Omental fat pad (tissue), 4 donors: Measurements from ENCODE around the gene SPEF1. TPM values are rescaled to one million over a fixed set of nuclear protein-coding genes. Genes with fewer than 3 reads are reported as not detected.

Experiments used
- ATAC-seq: fragments of 150-250 bp; one replicate; pipeline ENCODE4 v1.9.1; 2016; ENCODE audit warnings: mild to moderate bottlenecking, moderate library complexity; ENCODE audit not compliant: low FRiP score
- DNase-seq: peaks from one replicate; pipeline ENCODE4 v3.0.0-alpha.2; 2019; ENCODE audit warnings: low spot score
- CTCF ChIP-seq, 3 donors: fragments of 450-650 bp; IDR thresholded peaks; one replicate each; pipeline ENCODE4 v1.5.1; 2016 to 2017; ENCODE audit warnings: antibody characterized with exemption in 3 of 3, mild to moderate bottlenecking in 3 of 3, moderate library complexity in 2 of 3
- total RNA-seq, 4 donors: library from RNA; depleted of rRNA; stranded (reverse); fragments of >200 nt; gene quantifications; one replicate each; pipeline ENCODE4 v1.1.0, GENCODE V29; 2016

Gene SPEF1
- total RNA-seq, 4 donors from 2014 or later, result 0.56 TPM; not detected in 3

DNA sequence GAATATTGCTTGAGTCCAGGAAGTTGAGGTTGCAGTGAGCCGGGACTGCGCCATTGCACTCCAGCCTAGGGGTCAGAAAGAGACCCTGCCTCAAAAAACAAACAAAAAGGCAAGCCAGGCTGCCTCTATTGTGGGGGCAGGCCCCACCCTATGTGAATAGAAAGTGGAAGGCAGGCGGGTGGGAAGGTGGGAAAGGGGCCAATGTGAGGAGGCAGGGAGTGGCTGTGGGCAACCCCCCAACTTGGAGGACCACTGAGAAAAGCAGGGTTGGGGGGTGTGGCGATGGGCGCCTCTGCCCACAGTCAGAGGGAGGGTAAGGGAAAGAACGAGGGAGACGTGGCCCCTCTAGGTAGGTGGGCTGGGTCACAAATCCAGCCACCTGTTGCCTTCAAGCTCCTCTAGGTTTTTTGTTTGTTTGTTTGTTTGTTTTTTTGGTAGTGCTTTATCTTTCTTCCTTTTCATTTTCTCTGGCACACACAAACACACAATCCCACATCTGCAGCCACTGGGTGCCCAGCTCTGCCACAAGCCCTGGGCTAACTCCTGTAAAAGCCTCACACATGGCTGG lies 33.8 kb upstream of the SPEF1 start:
- no peak for ATAC-seq
- TF ChIP-seq CTCF (IDR thresholded peaks at IDR 0.05), result no peak
- no peak for DNase-seq

DNA sequence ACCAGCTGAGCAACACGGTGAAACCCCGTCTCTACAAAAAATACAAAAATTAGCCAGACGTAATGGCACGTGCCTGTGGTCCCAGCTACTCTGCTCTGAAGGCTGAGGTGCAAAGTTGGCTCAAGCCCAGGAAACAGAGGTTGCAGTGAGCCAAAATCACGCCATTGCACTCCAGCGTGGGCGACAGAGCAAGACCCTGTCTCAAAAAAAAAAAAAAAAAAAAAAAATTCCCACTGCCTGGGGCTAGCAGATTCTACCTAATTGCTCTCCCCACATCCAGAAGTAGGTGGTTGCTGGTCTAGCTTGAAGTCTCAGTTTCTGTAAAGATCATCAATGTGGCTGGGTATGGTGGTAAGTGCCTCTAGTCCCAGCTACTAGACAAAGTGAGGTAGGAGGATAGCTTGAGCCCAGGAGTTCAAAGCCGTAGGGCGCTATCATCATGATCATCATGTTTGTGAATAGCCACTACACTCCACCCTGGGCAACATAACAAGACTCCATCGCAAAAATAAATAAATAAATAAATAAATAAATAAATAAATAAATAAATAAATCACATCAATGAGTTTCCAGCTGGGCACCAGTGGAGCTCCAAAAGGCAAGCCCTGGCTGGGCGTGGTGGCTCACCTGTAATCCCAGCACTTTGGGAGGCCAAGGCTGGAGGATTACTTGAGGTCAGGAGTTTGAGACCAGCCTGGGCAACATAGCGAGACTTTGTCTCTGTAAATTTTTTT lies 32.8 kb upstream of the SPEF1 start:
- no peak for TF ChIP-seq CTCF (IDR thresholded peaks at IDR 0.05)
- ATAC-seq, result no peak
- no peak for DNase-seq

DNA sequence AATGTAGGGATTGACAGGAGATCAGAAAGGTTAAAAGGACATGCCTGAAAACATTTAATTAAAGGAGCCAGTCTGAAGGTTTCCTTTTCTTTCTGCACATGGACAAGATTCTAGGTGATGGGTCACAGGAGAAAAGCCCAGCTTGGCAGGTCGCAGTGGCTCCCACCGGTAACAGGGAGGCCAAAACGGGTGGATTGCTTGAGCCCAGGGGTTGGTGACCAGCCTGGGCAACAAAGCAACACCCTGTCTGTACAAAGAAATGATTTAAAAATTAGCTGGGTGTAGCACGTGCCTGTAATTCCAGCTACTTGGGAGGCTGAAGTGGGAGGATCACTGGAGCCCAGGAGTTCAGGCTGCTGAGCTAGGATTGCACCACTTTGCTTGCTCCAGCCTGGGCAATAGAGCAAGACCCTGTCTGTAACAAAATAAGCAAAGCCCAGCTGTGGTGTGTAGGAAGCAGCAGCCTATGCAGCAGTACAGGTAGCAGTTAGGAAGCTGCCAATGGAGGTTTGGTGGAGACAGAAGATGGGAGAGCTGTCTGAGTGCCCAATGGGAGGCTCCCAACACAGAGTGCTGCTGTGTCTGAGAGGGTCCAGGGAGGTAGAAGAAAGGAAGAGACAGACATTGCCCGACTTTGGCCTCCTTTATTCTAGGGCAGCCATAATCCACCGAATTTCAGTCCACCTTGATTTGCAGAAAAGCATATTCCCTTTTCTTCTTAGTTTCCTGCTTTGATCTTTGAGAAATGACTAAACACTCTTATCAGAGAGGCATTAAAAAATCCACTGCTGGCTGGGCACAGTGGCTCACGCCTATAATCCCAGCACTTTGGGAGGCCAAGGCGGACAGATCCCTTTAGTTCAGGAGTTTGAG lies 32.0 kb upstream of the SPEF1 start:
- ATAC-seq (no peak), DNase-seq (no peak)
- no peak for TF ChIP-seq CTCF (IDR thresholded peaks at IDR 0.05)

DNA sequence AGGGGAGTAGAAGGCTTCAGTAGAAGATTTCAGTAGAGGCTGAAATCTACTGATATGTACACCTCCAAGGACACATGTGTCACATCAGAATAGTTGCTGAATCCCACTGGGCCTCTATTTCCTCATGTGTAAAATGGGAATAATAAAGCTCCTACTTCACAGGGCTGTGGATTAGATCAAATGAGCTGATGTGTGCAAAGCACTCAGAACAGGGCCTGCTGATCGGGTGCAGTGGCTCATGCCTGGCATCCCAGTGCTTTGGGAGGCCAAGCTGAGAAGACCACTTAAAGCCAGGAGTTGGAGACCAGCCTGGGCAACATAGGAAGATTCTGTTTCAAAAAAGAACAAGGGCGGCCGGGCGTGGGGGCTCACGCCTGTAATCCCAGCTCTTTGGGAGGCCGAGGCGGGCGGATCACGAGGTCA lies 31.0 kb upstream of the SPEF1 start:
- ATAC-seq, result no peak
- no peak for TF ChIP-seq CTCF (IDR thresholded peaks at IDR 0.05)

GRCh38 chr20:3811467-3812258 lies 30.4 kb upstream of the SPEF1 start:
- peak; percentile 90 for ATAC-seq

More for the DNA sequence above, 31.0 kb upstream of the SPEF1 start:
- no peak for DNase-seq

More at GRCh38 chr20:3811467-3812258, 30.4 kb upstream of the SPEF1 start:
- no peak for TF ChIP-seq CTCF (IDR thresholded peaks at IDR 0.05)
- peak; percentile 97 for DNase-seq
